ENCODE measurements around the gene TRMT11.

DNA sequence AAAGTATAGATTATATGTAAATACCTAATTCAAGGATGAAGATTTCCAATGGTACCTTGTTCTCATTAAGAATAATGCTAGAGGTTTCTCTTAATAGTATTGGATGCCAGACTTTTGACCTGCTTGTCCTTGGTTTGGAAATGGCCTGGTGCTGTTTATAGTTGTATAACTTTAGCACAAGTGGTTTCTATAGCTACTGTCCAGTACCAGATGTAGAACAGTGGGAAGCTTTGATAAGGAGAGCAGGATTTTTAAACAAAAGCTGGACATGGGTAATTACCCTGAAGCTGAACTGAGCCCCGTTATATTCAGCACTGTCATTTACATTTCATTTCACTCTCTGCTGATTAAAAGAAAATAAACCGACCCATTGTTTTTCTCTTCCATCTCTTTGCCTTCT, 43.7 kb downstream of the TRMT11 start:
- TF ChIP-seq ZNF274 (IDR thresholded peaks at IDR 0.05; ENCODE audit: low read length) = no peak
- TF ChIP-seq ZNF274 (tag by site-specific recombination; IDR thresholded peaks at IDR 0.05; ENCODE audit: borderline replicate concordance) = no peak
- TF ChIP-seq TCF7L2 (IDR thresholded peaks at IDR 0.05; ENCODE audit: borderline replicate concordance, low read depth, low read length) = no peak
- no peak for TF ChIP-seq SETDB1 (IDR thresholded peaks at IDR 0.05; ENCODE audit: insufficient read length, low read length)
- TF ChIP-seq ZNF561 (tag by site-specific recombination; IDR thresholded peaks at IDR 0.05; ENCODE audit: borderline replicate concordance) = no peak
- TF ChIP-seq, protein P1, sequence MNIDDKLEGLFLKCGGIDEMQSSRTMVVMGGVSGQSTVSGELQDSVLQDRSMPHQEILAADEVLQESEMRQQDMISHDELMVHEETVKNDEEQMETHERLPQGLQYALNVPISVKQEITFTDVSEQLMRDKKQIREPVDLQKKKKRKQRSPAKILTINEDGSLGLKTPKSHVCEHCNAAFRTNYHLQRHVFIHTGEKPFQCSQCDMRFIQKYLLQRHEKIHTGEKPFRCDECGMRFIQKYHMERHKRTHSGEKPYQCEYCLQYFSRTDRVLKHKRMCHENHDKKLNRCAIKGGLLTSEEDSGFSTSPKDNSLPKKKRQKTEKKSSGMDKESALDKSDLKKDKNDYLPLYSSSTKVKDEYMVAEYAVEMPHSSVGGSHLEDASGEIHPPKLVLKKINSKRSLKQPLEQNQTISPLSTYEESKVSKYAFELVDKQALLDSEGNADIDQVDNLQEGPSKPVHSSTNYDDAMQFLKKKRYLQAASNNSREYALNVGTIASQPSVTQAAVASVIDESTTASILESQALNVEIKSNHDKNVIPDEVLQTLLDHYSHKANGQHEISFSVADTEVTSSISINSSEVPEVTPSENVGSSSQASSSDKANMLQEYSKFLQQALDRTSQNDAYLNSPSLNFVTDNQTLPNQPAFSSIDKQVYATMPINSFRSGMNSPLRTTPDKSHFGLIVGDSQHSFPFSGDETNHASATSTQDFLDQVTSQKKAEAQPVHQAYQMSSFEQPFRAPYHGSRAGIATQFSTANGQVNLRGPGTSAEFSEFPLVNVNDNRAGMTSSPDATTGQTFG (tag by site-specific recombination; IDR thresholded peaks at IDR 0.05; ENCODE audit: borderline replicate concordance) = no peak
- TF ChIP-seq, protein P2, sequence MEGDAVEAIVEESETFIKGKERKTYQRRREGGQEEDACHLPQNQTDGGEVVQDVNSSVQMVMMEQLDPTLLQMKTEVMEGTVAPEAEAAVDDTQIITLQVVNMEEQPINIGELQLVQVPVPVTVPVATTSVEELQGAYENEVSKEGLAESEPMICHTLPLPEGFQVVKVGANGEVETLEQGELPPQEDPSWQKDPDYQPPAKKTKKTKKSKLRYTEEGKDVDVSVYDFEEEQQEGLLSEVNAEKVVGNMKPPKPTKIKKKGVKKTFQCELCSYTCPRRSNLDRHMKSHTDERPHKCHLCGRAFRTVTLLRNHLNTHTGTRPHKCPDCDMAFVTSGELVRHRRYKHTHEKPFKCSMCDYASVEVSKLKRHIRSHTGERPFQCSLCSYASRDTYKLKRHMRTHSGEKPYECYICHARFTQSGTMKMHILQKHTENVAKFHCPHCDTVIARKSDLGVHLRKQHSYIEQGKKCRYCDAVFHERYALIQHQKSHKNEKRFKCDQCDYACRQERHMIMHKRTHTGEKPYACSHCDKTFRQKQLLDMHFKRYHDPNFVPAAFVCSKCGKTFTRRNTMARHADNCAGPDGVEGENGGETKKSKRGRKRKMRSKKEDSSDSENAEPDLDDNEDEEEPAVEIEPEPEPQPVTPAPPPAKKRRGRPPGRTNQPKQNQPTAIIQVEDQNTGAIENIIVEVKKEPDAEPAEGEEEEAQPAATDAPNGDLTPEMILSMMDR (tag by site-specific recombination; IDR thresholded peaks at IDR 0.05) = no peak
- TF ChIP-seq ZNF830 (tag by site-specific recombination; IDR thresholded peaks at IDR 0.05; ENCODE audit: low read depth) = no peak
- TF ChIP-seq ZBTB48 (tag by site-specific recombination; IDR thresholded peaks at IDR 0.05) = no peak
- no peak for TF ChIP-seq ZNF354C (tag by site-specific recombination; IDR thresholded peaks at IDR 0.05; ENCODE audit: borderline replicate concordance, low read depth)
- no peak for TF ChIP-seq OSR2 (tag by site-specific recombination; IDR thresholded peaks at IDR 0.05)
- TF ChIP-seq, protein P3, sequence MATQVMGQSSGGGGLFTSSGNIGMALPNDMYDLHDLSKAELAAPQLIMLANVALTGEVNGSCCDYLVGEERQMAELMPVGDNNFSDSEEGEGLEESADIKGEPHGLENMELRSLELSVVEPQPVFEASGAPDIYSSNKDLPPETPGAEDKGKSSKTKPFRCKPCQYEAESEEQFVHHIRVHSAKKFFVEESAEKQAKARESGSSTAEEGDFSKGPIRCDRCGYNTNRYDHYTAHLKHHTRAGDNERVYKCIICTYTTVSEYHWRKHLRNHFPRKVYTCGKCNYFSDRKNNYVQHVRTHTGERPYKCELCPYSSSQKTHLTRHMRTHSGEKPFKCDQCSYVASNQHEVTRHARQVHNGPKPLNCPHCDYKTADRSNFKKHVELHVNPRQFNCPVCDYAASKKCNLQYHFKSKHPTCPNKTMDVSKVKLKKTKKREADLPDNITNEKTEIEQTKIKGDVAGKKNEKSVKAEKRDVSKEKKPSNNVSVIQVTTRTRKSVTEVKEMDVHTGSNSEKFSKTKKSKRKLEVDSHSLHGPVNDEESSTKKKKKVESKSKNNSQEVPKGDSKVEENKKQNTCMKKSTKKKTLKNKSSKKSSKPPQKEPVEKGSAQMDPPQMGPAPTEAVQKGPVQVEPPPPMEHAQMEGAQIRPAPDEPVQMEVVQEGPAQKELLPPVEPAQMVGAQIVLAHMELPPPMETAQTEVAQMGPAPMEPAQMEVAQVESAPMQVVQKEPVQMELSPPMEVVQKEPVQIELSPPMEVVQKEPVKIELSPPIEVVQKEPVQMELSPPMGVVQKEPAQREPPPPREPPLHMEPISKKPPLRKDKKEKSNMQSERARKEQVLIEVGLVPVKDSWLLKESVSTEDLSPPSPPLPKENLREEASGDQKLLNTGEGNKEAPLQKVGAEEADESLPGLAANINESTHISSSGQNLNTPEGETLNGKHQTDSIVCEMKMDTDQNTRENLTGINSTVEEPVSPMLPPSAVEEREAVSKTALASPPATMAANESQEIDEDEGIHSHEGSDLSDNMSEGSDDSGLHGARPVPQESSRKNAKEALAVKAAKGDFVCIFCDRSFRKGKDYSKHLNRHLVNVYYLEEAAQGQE (tag by site-specific recombination; IDR thresholded peaks at IDR 0.05) = no peak
